Activated B cell treated with CpG ODN at 0.5 μM for 24 hours (primary cell): ENCODE data around the gene GATAD2B. TPM values are rescaled to one million over a fixed set of nuclear protein-coding genes. Genes with fewer than 3 reads are reported as not detected.

Source experiments
- ATAC-seq: fragments of 200-7000 bp; cut with Tn5 transposase; one replicate; pipeline ENCODE4 v1.10.0; 2021; ENCODE audit warnings: low read depth, mild to moderate bottlenecking, moderate library complexity
- CTCF ChIA-PET: fragments of 350-600 bp; sonication (Branson Sonifier 250); formaldehyde crosslinking; loops from one replicate; lab custom pipeline; 2021; ENCODE audit warnings: antibody characterized with exemption; lab: Charles Lee
- POLR2A ChIA-PET: fragments of 350-600 bp; sonication (Branson Sonifier 250); formaldehyde crosslinking; loops from one replicate; lab custom pipeline; 2021; ENCODE audit warnings: antibody characterized with exemption; lab: Charles Lee
- DNase-seq: peaks from one replicate; pipeline ENCODE4 v3.0.0; 2022
- H3K27ac Mint-ChIP-seq: one replicate; pipeline ENCODE4 v1.8.0; 2020; ENCODE audit warnings: mixed read lengths
- H3K27me3 Mint-ChIP-seq: one replicate; pipeline ENCODE4 v1.8.0; 2021; ENCODE audit warnings: mixed read lengths
- H3K36me3 Mint-ChIP-seq: one replicate; pipeline ENCODE4 v1.8.0; 2021; ENCODE audit warnings: low read depth, mixed read lengths
- H3K4me1 Mint-ChIP-seq: one replicate; pipeline ENCODE4 v1.8.0; 2021; ENCODE audit warnings: mixed read lengths
- H3K4me3 Mint-ChIP-seq: one replicate; pipeline ENCODE4 v1.8.0; 2020; ENCODE audit warnings: mild to moderate bottlenecking, mixed read lengths
- H3K9me3 Mint-ChIP-seq: one replicate; pipeline ENCODE4 v1.8.0; 2020; ENCODE audit warnings: mixed read lengths
- intact Hi-C: fragments of 100-400 bp; cut with micrococcal nuclease; formaldehyde crosslinking; loops from one replicate; pipeline ENCODE4 v1.15.1; 2024
- total RNA-seq: library from RNA; stranded (reverse); gene quantifications from 2 replicates; pipeline ENCODE4 v1.2.3, GENCODE V29; 2022
- TF ChIP-seq, protein P1 (sequence below): fragments of 200-600 bp; IDR thresholded peaks from one replicate; pipeline ENCODE4 v1.8.0; 2022; ENCODE audit warnings: antibody characterized with exemption, mild to moderate bottlenecking

GATAD2B gene
- total RNA-seq, 1 donor from 2014 or later, result 86.3 TPM

DNA sequence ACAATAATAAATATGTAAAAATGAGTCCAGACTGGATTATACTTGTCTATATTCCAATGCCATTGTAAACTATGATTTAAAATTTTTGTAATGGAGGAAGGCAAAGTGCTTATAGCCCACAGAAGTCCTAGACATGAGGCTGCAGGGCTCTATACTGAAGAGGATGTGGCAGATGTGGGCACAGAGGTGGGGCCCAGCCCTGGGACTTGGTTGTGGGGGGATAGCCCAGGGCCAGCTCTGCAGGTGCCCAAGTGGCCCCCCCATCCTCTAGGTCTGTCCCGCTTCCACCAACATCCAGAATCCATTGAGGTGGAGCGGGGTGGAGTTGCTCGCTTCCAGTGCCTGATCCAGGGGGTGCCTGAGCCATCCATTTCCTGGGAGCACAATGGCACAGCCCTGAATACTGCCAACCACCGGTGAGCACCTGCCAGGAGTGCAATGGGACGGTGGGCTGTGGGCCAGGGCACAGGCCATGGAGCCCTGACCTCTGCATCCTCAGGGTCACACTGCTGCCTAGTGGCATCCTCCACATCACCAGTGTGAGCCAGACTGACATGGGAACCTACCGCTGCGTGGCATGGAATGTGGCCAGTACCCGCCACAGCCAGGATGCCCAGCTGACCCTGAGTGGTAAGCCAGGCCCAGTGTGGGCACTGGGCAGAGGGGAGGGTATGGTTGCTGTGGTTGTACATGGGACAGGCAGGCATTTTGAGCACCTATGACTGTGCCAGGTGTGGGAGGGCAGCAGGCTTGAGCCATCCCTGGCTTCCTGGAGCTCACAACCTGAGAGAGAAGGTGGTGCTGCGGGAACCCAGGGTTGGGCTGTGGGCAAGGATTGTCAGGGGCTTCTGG, 126.6 kb downstream of the GATAD2B start:
- ATAC-seq, result no peak
- intact Hi-C loops, result loop anchor here (2.0 to 10.0 kb wide), 2 partner anchors 59 to 389 kb away; no protein-coding TSS in a partner anchor
- H3K27me3 Mint-ChIP-seq, result no peaks in the 10 kb centered on the region
- H3K4me1 Mint-ChIP-seq, result peaks cover 24% of the 10 kb centered on the region
- no peak overlapping the region for H3K4me3 Mint-ChIP-seq
- DNase-seq, result no peak
- CTCF ChIA-PET, result interaction anchor here (1.0 to 2.8 kb wide), 8 partner anchors 23 to 403 kb away, joined by 3 to 44 read pairs (median 4); partner anchors contain the start of genes DENND4B, GATAD2B and RAB13
- POLR2A ChIA-PET, result interaction anchor here (0.6 to 3.2 kb wide), 8 partner anchors 9 to 378 kb away, joined by 3 to 26 read pairs (median 5); partner anchors contain the start of genes DENND4B, GATAD2B, JTB and RAB13
- no peak overlapping the region for H3K27ac Mint-ChIP-seq
- H3K36me3 Mint-ChIP-seq, result no peaks in the 10 kb centered on the region
- TF ChIP-seq, protein P1, sequence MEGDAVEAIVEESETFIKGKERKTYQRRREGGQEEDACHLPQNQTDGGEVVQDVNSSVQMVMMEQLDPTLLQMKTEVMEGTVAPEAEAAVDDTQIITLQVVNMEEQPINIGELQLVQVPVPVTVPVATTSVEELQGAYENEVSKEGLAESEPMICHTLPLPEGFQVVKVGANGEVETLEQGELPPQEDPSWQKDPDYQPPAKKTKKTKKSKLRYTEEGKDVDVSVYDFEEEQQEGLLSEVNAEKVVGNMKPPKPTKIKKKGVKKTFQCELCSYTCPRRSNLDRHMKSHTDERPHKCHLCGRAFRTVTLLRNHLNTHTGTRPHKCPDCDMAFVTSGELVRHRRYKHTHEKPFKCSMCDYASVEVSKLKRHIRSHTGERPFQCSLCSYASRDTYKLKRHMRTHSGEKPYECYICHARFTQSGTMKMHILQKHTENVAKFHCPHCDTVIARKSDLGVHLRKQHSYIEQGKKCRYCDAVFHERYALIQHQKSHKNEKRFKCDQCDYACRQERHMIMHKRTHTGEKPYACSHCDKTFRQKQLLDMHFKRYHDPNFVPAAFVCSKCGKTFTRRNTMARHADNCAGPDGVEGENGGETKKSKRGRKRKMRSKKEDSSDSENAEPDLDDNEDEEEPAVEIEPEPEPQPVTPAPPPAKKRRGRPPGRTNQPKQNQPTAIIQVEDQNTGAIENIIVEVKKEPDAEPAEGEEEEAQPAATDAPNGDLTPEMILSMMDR, result no peak
- no peaks in the 10 kb centered on the region for H3K9me3 Mint-ChIP-seq

DNA sequence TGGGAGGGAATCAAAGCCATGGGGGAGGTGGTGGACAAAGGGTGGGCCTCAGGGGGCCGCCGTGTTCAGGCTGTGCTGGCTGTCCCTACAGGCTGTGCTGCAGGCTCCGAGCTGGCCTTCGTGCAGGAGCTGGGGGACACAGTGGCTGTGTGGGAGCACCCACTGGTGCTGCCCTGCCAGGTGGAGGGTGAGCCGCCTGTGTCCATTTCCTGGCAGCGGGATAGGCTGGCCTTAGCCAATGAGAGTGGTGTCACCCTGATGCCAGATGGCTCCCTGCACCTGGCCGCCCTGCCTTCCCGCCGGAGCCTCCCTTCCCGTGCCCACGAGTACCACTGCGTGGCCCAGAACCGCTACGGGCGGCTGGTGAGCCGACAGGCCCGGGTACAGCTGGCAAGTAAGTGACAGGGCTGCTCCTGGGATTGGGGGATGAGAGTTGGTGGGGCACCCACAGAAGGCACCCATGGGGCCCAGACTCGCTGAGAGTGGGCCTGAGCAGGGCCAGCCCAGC, 127.4 kb downstream of the GATAD2B start:
- Mint-ChIP-seq H3K36me3 (no peaks in the 10 kb centered on the region), H3K9me3 (no peaks in the 10 kb centered on the region), H3K27ac (no peak overlapping the region), H3K4me3 (no peak overlapping the region), H3K4me1 (peaks cover 32% of the 10 kb centered on the region), H3K27me3 (no peaks in the 10 kb centered on the region)
- intact Hi-C loops, result loop anchor here (10.0 kb wide), 1 partner anchor 389 kb away; no protein-coding TSS in a partner anchor
- DNase-seq (no peak), ATAC-seq (no peak)
- ChIA-PET POLR2A (no interaction called here), CTCF (no interaction called here)
- TF ChIP-seq, protein P1, result no peak

DNA sequence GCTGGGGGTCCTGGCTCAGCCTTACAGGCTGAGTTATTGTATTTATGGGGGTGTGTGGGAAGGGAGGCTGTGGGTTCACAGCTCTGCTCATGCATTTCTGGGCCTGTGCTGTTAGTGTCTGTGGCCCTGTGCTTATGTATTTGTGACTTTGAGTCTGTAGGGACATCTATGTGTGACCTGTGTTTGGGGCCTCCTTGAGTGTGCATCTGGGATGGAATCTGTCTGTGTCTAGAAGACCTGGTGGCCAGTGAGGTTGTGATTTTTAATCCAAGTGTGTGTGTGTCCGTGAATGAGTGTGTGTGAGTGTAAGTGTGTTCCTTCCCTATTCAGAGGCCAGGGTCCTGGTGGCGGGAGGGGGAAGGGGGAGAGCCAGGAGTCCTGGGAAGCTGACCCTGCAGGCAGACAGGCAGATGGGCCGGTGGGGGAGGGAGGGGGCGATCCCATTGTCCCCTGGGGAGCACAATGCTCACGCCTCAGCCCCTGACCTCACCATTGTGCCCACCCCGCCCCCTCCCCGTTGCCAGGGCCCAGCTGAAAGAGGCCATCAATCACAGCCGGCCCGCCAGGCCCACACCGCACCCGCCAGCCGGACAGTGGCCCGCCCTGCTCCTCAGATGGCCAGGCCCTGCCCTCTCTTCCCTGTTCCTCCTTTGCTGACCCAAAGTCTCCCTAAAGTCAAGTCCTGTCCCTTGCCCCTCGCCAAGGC, 128.0 kb downstream of the GATAD2B start:
- H3K9me3 Mint-ChIP-seq, result no peaks in the 10 kb centered on the region
- no peaks in the 10 kb centered on the region for H3K27me3 Mint-ChIP-seq
- ChIA-PET CTCF (no interaction called here), POLR2A (no interaction called here)
- DNase-seq (no peak), ATAC-seq (no peak)
- H3K4me1 Mint-ChIP-seq, result peaks cover 38% of the 10 kb centered on the region
- intact Hi-C loops, result loop anchor here (10.0 kb wide), 1 partner anchor 390 kb away; no protein-coding TSS in a partner anchor
- no peak overlapping the region for H3K4me3 Mint-ChIP-seq
- H3K27ac Mint-ChIP-seq, result peak overlapping the region; percentile 22
- TF ChIP-seq, protein P1, result no peak
- H3K36me3 Mint-ChIP-seq, result no peaks in the 10 kb centered on the region

DNA sequence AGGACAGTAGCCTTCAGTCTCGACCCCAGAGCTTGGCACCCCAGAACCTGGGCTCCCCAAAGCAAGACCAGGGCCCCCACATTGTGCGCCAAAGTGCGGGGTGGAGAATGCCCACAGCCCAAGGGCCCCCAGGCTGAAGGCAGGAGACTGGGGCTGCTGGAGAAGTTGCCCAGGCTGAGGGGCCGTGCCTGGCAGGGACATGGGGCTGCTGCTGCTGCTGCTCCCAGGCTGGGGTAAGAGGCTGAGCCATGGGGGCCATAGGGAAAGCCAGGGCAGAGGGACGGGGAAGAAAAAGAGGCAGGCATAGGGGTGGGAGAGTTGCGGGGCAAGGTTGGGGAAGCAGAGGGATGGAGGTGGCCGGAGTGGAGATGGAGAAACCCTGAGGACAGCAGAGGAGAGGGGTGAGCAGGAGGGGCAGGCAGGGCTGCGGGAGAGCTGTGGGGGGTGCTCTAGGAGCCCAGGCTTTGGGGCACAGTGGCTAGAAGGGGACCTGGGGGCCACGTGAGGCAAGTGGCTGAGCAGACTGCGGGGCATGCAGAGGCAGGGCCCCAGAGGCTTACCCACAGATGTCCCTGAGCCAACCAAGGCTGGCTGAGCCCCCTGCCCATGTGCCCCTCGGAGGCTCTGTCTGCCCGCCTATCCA, 128.7 kb downstream of the GATAD2B start:
- DNase-seq, result no peak
- Mint-ChIP-seq H3K36me3 (no peaks in the 10 kb centered on the region), H3K4me1 (peaks cover 44% of the 10 kb centered on the region), H3K27ac (no peak overlapping the region), H3K4me3 (no peak overlapping the region), H3K9me3 (no peaks in the 10 kb centered on the region), H3K27me3 (no peaks in the 10 kb centered on the region)
- intact Hi-C loops, result loop anchor here (10.0 kb wide), 1 partner anchor 391 kb away; no protein-coding TSS in a partner anchor
- TF ChIP-seq, protein P1, result no peak
- ChIA-PET POLR2A (interaction anchor here (0.6 to 4.4 kb wide), 3 partner anchors 11 to 196 kb away, joined by 4 to 33 read pairs (median 19); partner anchors contain the start of gene RPS27), CTCF (no interaction called here)
- ATAC-seq, result no peak
